Measurements from ENCODE around the gene EHF.

EHF gene

DNA sequence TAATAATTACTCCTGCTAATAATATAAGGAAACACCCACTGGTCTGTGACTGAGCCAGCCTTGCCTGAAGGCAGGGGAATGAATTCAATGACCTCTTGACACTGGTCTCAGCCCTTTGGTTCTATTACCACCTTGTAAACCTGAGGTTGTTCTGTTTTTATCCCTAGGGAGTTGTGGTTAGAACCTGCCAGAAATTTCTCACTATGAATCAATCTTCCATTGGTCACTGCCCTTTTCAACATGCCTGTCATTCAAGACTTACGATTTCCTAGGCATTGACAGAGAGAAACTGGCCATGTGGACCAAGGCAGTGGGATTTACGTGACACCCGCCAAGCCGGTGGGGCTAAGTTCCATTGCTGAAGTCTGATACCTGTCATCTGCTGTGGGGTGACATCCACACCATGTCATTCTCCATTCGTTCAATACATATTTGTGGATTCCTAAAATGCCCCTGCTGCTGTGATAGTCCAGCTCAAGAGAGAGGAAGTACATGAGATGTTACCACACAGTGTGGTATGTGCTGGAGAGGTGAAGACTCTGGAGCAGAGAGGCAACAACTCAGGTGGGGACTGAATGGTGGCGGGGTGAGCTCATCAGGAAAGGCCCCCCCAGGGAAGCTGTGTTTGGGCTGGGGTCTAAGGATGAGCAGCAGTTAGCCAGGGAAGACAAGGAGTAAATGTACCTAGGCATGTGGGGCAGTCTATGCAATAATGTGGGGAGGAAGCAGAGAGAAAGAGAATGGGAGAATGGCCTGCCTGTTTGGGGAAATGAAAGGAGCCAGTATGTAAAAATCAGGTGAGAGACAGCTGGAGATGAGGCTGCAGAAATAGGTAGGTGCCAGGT is 15.2 kb upstream of the EHF start:
- CTCF ChIA-PET: interaction anchor here (0.7 kb wide), 1 partner anchor 9 kb away, joined by 3 read pairs; no protein-coding TSS in a partner anchor
- no peak overlapping the region for H3K27ac ChIP-seq
- POLR2A ChIA-PET (ENCODE audit: low non-redundant PET): no interaction called here
- no peak for DNase-seq (ENCODE audit: low spot score)
- TF ChIP-seq, protein P1, sequence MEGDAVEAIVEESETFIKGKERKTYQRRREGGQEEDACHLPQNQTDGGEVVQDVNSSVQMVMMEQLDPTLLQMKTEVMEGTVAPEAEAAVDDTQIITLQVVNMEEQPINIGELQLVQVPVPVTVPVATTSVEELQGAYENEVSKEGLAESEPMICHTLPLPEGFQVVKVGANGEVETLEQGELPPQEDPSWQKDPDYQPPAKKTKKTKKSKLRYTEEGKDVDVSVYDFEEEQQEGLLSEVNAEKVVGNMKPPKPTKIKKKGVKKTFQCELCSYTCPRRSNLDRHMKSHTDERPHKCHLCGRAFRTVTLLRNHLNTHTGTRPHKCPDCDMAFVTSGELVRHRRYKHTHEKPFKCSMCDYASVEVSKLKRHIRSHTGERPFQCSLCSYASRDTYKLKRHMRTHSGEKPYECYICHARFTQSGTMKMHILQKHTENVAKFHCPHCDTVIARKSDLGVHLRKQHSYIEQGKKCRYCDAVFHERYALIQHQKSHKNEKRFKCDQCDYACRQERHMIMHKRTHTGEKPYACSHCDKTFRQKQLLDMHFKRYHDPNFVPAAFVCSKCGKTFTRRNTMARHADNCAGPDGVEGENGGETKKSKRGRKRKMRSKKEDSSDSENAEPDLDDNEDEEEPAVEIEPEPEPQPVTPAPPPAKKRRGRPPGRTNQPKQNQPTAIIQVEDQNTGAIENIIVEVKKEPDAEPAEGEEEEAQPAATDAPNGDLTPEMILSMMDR (conservative IDR thresholded peaks at IDR 0.05; ENCODE audit: low read depth): no peak

DNA sequence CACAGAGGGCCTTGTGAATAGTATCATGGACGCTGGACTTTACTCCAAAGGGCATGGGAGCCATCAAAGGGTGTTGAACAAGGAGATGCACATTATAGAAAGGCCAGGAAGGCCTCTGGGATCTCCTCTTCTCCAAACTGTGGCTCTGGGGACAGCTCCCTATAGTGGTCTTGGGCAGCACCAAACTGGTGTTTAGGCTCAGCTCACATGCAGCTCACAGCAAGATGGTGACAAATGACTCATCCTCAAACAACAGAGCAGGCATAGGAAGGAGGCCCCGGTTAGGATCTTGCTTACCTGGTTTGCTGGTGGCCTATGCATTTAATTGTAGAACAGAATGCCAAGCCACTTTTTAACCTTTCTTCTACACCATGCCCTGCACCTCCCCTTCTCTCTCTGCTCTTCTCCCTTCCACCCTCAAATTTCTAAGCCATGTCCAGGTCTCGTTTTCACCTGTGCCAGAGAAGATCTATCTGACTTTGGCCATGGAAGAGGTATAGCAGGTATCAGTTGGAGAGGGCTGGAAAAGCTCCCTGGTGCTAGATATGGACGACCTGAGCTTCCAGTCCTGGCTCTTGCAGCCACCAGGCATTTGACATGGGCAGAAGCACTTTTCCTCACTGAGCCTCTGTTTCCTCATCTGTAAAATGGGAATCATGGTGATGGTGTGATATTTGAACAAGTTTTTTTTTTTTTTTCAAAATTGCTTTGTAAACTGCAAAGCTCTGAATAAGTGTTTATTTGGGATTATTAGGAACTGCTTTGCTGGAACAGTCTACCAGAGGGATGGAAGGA is 14.4 kb upstream of the EHF start:
- no peak for DNase-seq (ENCODE audit: low spot score)
- ChIA-PET POLR2A (ENCODE audit: low non-redundant PET) (interaction anchor here (0.6 kb wide), 1 partner anchor 66 kb away, joined by 4 read pairs; no protein-coding TSS in a partner anchor), CTCF (interaction anchor here (0.7 kb wide), 1 partner anchor 8 kb away, joined by 3 read pairs; no protein-coding TSS in a partner anchor)
- TF ChIP-seq, protein P1 (conservative IDR thresholded peaks at IDR 0.05; ENCODE audit: low read depth): no peak
- H3K27ac ChIP-seq: no peak overlapping the region

DNA sequence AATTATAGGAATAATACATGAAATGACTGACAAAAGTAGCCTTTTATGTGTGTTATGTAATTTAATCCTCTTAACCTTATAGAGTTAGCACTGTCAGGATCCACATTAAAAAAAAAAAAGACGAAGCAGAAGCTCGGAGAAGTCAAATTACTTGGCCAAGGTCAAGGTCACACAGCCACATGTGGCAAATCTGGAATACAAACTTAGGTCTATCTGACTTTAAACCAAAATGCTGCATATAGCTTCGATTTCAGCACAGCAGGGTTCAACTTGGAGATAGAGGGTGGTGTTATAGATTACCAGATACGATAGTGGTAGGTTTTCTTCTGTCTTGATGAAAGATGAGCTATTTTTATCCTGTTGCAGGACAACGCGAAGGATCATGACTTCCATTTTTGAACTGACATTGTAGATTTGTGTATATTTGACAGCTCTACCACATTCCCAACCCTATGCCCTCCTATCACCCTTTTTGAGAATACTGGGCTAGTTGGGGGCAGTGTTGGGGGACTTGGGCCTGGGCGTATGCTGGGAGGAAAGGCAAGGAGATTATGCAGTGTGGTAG is 11.6 kb upstream of the EHF start:
- H3K27ac ChIP-seq: no peak overlapping the region
- POLR2A ChIA-PET (ENCODE audit: low non-redundant PET): no interaction called here
- CTCF ChIA-PET: interaction anchor here (0.6 to 1.1 kb wide), 2 partner anchors 23 to 165 kb away, joined by 4 to 6 read pairs; no protein-coding TSS in a partner anchor
- TF ChIP-seq, protein P1 (conservative IDR thresholded peaks at IDR 0.05; ENCODE audit: low read depth): no peak
- no peak for DNase-seq (ENCODE audit: low spot score)

DNA sequence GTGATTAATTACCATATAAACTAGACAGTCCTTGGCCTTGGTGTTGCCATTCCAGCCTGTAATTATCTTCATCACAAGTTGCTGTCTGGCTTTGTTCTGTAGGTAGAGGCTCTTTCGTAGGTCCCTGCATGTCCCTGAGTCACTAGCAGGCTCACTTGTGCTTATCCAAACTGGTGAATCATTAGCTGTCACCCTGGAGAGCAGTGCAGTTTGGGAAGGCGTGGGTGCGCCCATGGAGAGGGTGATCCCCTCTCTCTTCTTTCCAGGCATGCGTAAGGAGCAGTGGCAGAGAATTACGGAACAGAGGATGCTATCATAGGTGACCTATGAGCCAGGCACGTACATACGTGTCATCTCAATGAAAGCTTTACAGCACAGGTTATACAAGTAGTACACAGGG is 11.0 kb upstream of the EHF start:
- POLR2A ChIA-PET (ENCODE audit: low non-redundant PET): no interaction called here
- CTCF ChIA-PET: interaction anchor here (0.6 to 1.1 kb wide), 3 partner anchors 9 to 165 kb away, joined by 4 to 6 read pairs (median 5); no protein-coding TSS in a partner anchor

DNA sequence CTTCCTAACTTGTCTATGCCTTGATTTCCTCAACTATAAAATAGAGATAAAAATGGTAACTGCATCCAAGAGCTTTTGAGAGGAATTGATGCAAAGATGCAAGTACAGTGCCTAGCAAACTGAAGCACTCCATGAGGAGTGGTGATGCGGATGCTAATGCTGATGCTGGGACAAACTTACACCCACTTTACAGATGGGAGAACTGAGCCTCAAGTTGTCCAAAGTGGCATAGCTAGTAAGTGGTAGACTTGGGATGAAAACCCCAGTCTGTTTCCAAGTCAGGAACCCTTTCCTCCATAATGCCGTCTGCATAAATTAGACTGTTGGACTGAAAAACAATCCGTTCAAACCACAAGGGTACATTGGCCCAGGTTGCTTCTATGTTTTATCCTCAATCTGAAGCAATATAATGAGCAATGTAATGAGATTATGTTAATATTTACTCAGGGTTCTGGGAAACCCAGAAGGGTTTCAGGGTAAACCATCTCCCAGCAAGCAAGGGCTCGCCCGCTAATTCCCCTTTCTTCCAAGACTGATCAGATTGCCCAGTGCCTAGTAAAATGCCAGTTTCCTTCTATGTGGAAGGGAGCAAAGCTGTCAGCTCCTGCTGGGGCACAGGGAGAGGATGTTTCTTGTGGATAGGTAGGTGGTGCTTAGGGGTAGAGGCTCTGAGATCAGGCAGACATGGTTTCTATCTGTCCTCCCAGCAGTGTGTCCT is 10.4 kb upstream of the EHF start:
- ChIA-PET POLR2A (ENCODE audit: low non-redundant PET) (no interaction called here), CTCF (interaction anchor here (0.6 kb wide), 1 partner anchor 8 kb away, joined by 5 read pairs; no protein-coding TSS in a partner anchor)
- H3K27ac ChIP-seq: no peak overlapping the region
- TF ChIP-seq, protein P1 (conservative IDR thresholded peaks at IDR 0.05; ENCODE audit: low read depth): no peak
- no peak for DNase-seq (ENCODE audit: low spot score)

More for the DNA sequence above, 11.0 kb upstream of the EHF start:
- no peak for DNase-seq (ENCODE audit: low spot score)
- H3K27ac ChIP-seq: no peak overlapping the region
- TF ChIP-seq, protein P1 (conservative IDR thresholded peaks at IDR 0.05; ENCODE audit: low read depth): no peak
